GM10266 (cell line): ENCODE results near the gene FAM118B.
"Not testable (repeated sequence)": the region's sequence is repeated elsewhere in the genome, so short reads cannot be mapped to it uniquely, and the experiment has no call there.

Source experiments
- DNase-seq: peaks from one replicate; pipeline ENCODE4 v3.0.0; 2012; ENCODE audit errors: extremely low spot score
- CTCF ChIP-seq: IDR thresholded peaks from 2 replicates; pipeline ENCODE4 v1.5.1; 2012; ENCODE audit warnings: mild to moderate bottlenecking, low read depth; ENCODE audit not compliant: control insufficient read depth, insufficient read depth; ENCODE audit errors: missing control alignments

The FAM118B gene

DNA sequence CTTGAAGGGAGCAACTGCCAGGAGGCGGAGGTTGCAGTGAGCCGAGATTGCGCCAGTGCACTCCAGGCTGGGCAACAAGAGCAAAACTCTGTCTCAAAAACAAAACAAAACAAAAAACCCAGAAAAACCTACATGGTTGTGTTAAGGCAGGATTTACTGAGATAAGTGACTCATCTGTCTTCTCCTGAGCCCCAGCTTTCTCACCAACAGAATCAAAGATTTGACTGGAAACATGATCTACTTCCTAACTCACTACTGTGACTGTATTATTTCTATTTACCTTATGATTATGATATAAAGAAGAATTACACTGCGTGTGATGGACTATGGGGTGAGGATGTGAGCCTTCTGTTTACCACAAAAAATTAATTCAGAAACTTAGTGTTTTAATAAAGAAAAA lies 21.8 kb downstream of the FAM118B start:
- no peak for DNase-seq
- no peak for TF ChIP-seq CTCF

- no peak for TF ChIP-seq CTCF
- no peak for DNase-seq
Observed at GRCh38 chr11:126246636-126247035, 35.1 kb downstream of the FAM118B start.

- TF ChIP-seq CTCF = no peak
Observed at GRCh38 chr11:126253265-126253664, 41.7 kb downstream of the FAM118B start.

DNA sequence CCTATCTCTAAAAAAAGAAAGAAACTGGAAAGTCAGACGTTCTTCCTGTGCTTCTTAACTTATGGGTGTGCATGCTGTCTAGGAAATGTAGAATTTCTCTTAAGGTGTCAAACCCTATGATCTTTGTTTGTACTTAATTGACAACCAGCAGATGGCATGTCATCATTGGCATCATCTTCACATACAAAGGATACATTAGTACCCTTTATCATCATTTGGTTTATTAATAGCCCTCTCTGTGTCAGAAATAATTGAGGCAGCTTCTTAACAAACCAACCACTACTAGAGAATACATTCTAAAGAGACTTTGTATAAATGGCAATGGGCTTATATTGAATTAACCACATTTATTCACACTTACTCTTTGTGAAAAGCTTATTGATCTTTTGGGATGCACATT lies 43.2 kb downstream of the FAM118B start:
- DNase-seq = no peak
- TF ChIP-seq CTCF = no peak

More at GRCh38 chr11:126253265-126253664, 41.7 kb downstream of the FAM118B start:
- no peak for DNase-seq

DNA sequence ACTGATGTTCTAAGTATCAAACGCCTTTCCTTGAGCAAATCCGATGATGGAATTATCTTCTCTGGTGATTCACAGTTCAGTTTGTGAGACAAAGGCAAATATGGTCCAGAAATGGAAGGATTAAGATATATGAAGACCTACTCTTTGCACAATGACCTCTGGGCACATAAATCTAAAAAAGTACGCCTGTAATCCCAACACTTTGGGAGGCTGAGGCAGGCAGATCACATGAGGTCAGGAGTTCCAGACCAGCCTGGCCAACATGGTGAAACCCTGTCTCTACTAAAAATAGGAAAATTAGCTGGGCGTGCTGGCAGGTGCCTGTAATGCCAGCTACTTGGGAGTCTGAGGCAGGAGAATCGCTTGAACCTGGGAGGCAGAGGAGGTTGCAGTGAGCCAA lies 43.9 kb downstream of the FAM118B start:
- not testable (repeated sequence) for DNase-seq

GRCh38 chr11:126256216-126256615 lies 44.6 kb downstream of the FAM118B start:
- DNase-seq = no peak
- TF ChIP-seq CTCF = no peak

GRCh38 chr11:126257144-126257543 lies 45.6 kb downstream of the FAM118B start:
- no peak for TF ChIP-seq CTCF
- DNase-seq = no peak

- no peak for TF ChIP-seq CTCF
- DNase-seq = no peak
Observed at GRCh38 chr11:126257764-126258163, 46.2 kb downstream of the FAM118B start.
